ENCODE data around the gene TBPL1.
"Not testable (repeated sequence)": the region's sequence is repeated elsewhere in the genome, so short reads cannot be mapped to it uniquely, and the experiment has no call there.

Gene TBPL1

GRCh38 chr6:133964052-133964451, 11.0 kb downstream of the TBPL1 start:
- H3K36me3 ChIP-seq: no peaks in the 10 kb centered on the region
- H3K27me3 ChIP-seq: no peaks in the 10 kb centered on the region
- no peak overlapping the region for H3K4me3 ChIP-seq (ENCODE audit: low read depth, low read length)
- DNase-seq: no peak
- no peaks in the 10 kb centered on the region for H3K9me3 ChIP-seq
- peaks cover 20% of the 10 kb centered on the region for H3K4me1 ChIP-seq
- no peak for TF ChIP-seq CTCF (IDR thresholded peaks at IDR 0.05; ENCODE audit: low read depth, low read length)

GRCh38 chr6:133964702-133965101, 11.7 kb downstream of the TBPL1 start:
- TF ChIP-seq CTCF (IDR thresholded peaks at IDR 0.05; ENCODE audit: low read depth, low read length): no peak

GRCh38 chr6:133965817-133966360, 12.9 kb downstream of the TBPL1 start:
- no peaks in the 10 kb centered on the region for H3K36me3 ChIP-seq
- H3K9me3 ChIP-seq: no peaks in the 10 kb centered on the region
- no peak overlapping the region for H3K4me3 ChIP-seq (ENCODE audit: low read depth, low read length)
- DNase-seq: no peak
- no peaks in the 10 kb centered on the region for H3K27me3 ChIP-seq
- peaks cover 20% of the 10 kb centered on the region for H3K4me1 ChIP-seq
- TF ChIP-seq CTCF (IDR thresholded peaks at IDR 0.05; ENCODE audit: low read depth, low read length): no peak

More at GRCh38 chr6:133964702-133965101, 11.7 kb downstream of the TBPL1 start:
- H3K4me1 ChIP-seq: peaks cover 20% of the 10 kb centered on the region
- H3K9me3 ChIP-seq: no peaks in the 10 kb centered on the region
- no peaks in the 10 kb centered on the region for H3K27me3 ChIP-seq
- H3K36me3 ChIP-seq: no peaks in the 10 kb centered on the region
- H3K4me3 ChIP-seq (ENCODE audit: low read depth, low read length): no peak overlapping the region
- DNase-seq: no peak

GRCh38 chr6:133966654-133967329, 13.8 kb downstream of the TBPL1 start:
- Histone ChIP-seq H3K4me1 (peaks cover 26% of the 10 kb centered on the region), H3K27me3 (no peaks in the 10 kb centered on the region), H3K36me3 (0 out of 2 replicates have a peak, but pooled peaks cover 3% of the 10 kb centered on the region), H3K9me3 (no peaks in the 10 kb centered on the region), H3K4me3 (ENCODE audit: low read depth, low read length) (no peak overlapping the region)
- DNase-seq: no peak
- TF ChIP-seq CTCF (IDR thresholded peaks at IDR 0.05; ENCODE audit: low read depth, low read length): no peak

- no peak overlapping the region for H3K4me3 ChIP-seq (ENCODE audit: low read depth, low read length)
- DNase-seq: no peak
- TF ChIP-seq CTCF (IDR thresholded peaks at IDR 0.05; ENCODE audit: low read depth, low read length): no peak
- H3K9me3 ChIP-seq: no peaks in the 10 kb centered on the region
- H3K36me3 ChIP-seq: 0 out of 2 replicates have a peak, but pooled peaks cover 3% of the 10 kb centered on the region
- peaks cover 27% of the 10 kb centered on the region for H3K4me1 ChIP-seq
- no peaks in the 10 kb centered on the region for H3K27me3 ChIP-seq
These were observed 14.3 kb downstream of the TBPL1 start for GRCh38 chr6:133967347-133967746.

GRCh38 chr6:133967835-133968234, 14.8 kb downstream of the TBPL1 start:
- H3K4me3 ChIP-seq (ENCODE audit: low read depth, low read length); H3K36me3 ChIP-seq; H3K9me3 ChIP-seq; H3K27me3 ChIP-seq; DNase-seq: not testable (repeated sequence)
- H3K4me1 ChIP-seq: peaks cover 26% of the 10 kb centered on the region
